ENCODE measurements around the gene PCSK1.
"Not testable (repeated sequence)": the region's sequence is repeated elsewhere in the genome, so short reads cannot be mapped to it uniquely, and the experiment has no call there.

The PCSK1 gene

GRCh38 chr5:96381526-96381925, 51.5 kb downstream of the PCSK1 start:
- no peak for TF ChIP-seq JUND (IDR thresholded peaks at IDR 0.05; ENCODE audit: low read depth)
- in situ Hi-C loops (cut with HindIII; ENCODE audit: low pct_unique_long_range_greater_than_20kb, low sequenced_read_pairs) = no loop called here
- no peak for DNase-seq (ENCODE audit: low read depth in 1 of 2, low spot score in 1 of 2)

GRCh38 chr5:96379896-96380295, 53.2 kb downstream of the PCSK1 start:
- TF ChIP-seq JUND (IDR thresholded peaks at IDR 0.05; ENCODE audit: low read depth) = no peak
- DNase-seq (ENCODE audit: low read depth in 1 of 2, low spot score in 1 of 2) = no peak
- in situ Hi-C loops (cut with HindIII; ENCODE audit: low pct_unique_long_range_greater_than_20kb, low sequenced_read_pairs) = no loop called here

GRCh38 chr5:96377597-96377996, 55.5 kb downstream of the PCSK1 start:
- in situ Hi-C loops (cut with HindIII; ENCODE audit: low pct_unique_long_range_greater_than_20kb, low sequenced_read_pairs) = no loop called here
- DNase-seq (ENCODE audit: low read depth in 1 of 2, low spot score in 1 of 2) = no peak
- TF ChIP-seq JUND (IDR thresholded peaks at IDR 0.05; ENCODE audit: low read depth) = no peak

GRCh38 chr5:96377167-96377566, 55.9 kb downstream of the PCSK1 start:
- in situ Hi-C loops (cut with HindIII; ENCODE audit: low pct_unique_long_range_greater_than_20kb, low sequenced_read_pairs) = no loop called here
- no peak for DNase-seq (ENCODE audit: low read depth in 1 of 2, low spot score in 1 of 2)
- no peak for TF ChIP-seq JUND (IDR thresholded peaks at IDR 0.05; ENCODE audit: low read depth)

GRCh38 chr5:96374653-96375052, 58.4 kb downstream of the PCSK1 start:
- DNase-seq (ENCODE audit: low read depth in 1 of 2, low spot score in 1 of 2) = no peak
- in situ Hi-C loops (cut with HindIII; ENCODE audit: low pct_unique_long_range_greater_than_20kb, low sequenced_read_pairs) = no loop called here
- TF ChIP-seq JUND (IDR thresholded peaks at IDR 0.05; ENCODE audit: low read depth) = no peak

- TF ChIP-seq JUND (IDR thresholded peaks at IDR 0.05; ENCODE audit: low read depth) = no peak
- DNase-seq (ENCODE audit: low read depth in 1 of 2, low spot score in 1 of 2) = no peak
- in situ Hi-C loops (cut with HindIII; ENCODE audit: low pct_unique_long_range_greater_than_20kb, low sequenced_read_pairs) = no loop called here
Measured at GRCh38 chr5:96373381-96373733, 59.7 kb downstream of the PCSK1 start.

- TF ChIP-seq JUND (IDR thresholded peaks at IDR 0.05; ENCODE audit: low read depth) = no peak
- DNase-seq (ENCODE audit: low read depth in 1 of 2, low spot score in 1 of 2) = no peak
- in situ Hi-C loops (cut with HindIII; ENCODE audit: low pct_unique_long_range_greater_than_20kb, low sequenced_read_pairs) = no loop called here
Measured at GRCh38 chr5:96372726-96373380, 60.2 kb downstream of the PCSK1 start.

GRCh38 chr5:96370976-96371375, 62.1 kb downstream of the PCSK1 start:
- in situ Hi-C loops (cut with HindIII; ENCODE audit: low pct_unique_long_range_greater_than_20kb, low sequenced_read_pairs) = no loop called here
- no peak for TF ChIP-seq JUND (IDR thresholded peaks at IDR 0.05; ENCODE audit: low read depth)
- no peak for DNase-seq (ENCODE audit: low read depth in 1 of 2, low spot score in 1 of 2)

- DNase-seq (ENCODE audit: low read depth in 1 of 2, low spot score in 1 of 2); in situ Hi-C loops (cut with HindIII; ENCODE audit: low pct_unique_long_range_greater_than_20kb, low sequenced_read_pairs): not testable (repeated sequence)
Measured at GRCh38 chr5:96367337-96367736, 65.7 kb downstream of the PCSK1 start.

- DNase-seq (ENCODE audit: low read depth in 1 of 2, low spot score in 1 of 2) = no peak
- in situ Hi-C loops (cut with HindIII; ENCODE audit: low pct_unique_long_range_greater_than_20kb, low sequenced_read_pairs) = no loop called here
- TF ChIP-seq JUND (IDR thresholded peaks at IDR 0.05; ENCODE audit: low read depth) = no peak
Measured at GRCh38 chr5:96354237-96354636, 78.8 kb downstream of the PCSK1 start.

GRCh38 chr5:96353220-96353619, 79.8 kb downstream of the PCSK1 start:
- TF ChIP-seq JUND (IDR thresholded peaks at IDR 0.05; ENCODE audit: low read depth) = no peak
- in situ Hi-C loops (cut with HindIII; ENCODE audit: low pct_unique_long_range_greater_than_20kb, low sequenced_read_pairs) = no loop called here
- no peak for DNase-seq (ENCODE audit: low read depth in 1 of 2, low spot score in 1 of 2)

GRCh38 chr5:96350678-96351077, 82.4 kb downstream of the PCSK1 start:
- TF ChIP-seq JUND (IDR thresholded peaks at IDR 0.05; ENCODE audit: low read depth) = no peak
- in situ Hi-C loops (cut with HindIII; ENCODE audit: low pct_unique_long_range_greater_than_20kb, low sequenced_read_pairs) = no loop called here
- no peak for DNase-seq (ENCODE audit: low read depth in 1 of 2, low spot score in 1 of 2)

- TF ChIP-seq JUND (IDR thresholded peaks at IDR 0.05; ENCODE audit: low read depth) = no peak
- in situ Hi-C loops (cut with HindIII; ENCODE audit: low pct_unique_long_range_greater_than_20kb, low sequenced_read_pairs) = no loop called here
- no peak for DNase-seq (ENCODE audit: low read depth in 1 of 2, low spot score in 1 of 2)
Measured at GRCh38 chr5:96348536-96348935, 84.5 kb downstream of the PCSK1 start.
